IMR-90 (cell line): ENCODE measurements around the gene ALG13. TPM values are rescaled to one million over a fixed set of nuclear protein-coding genes. Genes with fewer than 3 reads are reported as not detected.

Experiments used
- ATAC-seq: fragments of 200-7000 bp; cut with Tn5 transposase; 2 replicates; pipeline ENCODE4 v1.9.1; 2020; ENCODE audit warnings: low read depth, mild to moderate bottlenecking, moderate library complexity
- BruUV-seq: library from RNA; stranded (reverse); fragments of 400-500 nt; replicated peaks from 2 replicates; lab custom pipeline; 2021; lab: Mats Ljungman, UMichigan
- CTCF ChIA-PET: fragments of 300-600 bp; formaldehyde crosslinking; extraction: SDS; loops from one replicate; lab custom pipeline; 2021; ENCODE audit warnings: antibody characterized with exemption; lab: Yijun Ruan, JAX
- POLR2A ChIA-PET: fragments of 300-600 bp; sonication (Branson Sonifier 250); formaldehyde crosslinking; loops from one replicate; lab custom pipeline; 2022; ENCODE audit warnings: antibody characterized with exemption; ENCODE audit not compliant: unreplicated experiment; lab: Charles Lee
- DNase-seq: peaks from one replicate; pipeline ENCODE4 v3.0.0; 2013
- H2AFZ ChIP-seq: replicated peaks from 2 replicates; pipeline ENCODE3; 2013; ENCODE audit warnings: low read length, mild to moderate bottlenecking; ENCODE audit not compliant: poor library complexity
- H2AK5ac ChIP-seq: 2 replicates; pipeline ENCODE4 v1.6.1; 2013; ENCODE audit warnings: low read depth, low read length, inconsistent platforms
- H2AK9ac ChIP-seq: replicated peaks from 2 replicates; pipeline ENCODE3; 2013; ENCODE audit warnings: mild to moderate bottlenecking, low read depth, low read length, moderate library complexity; ENCODE audit not compliant: poor library complexity
- H2BK120ac ChIP-seq: 2 replicates; pipeline ENCODE4 v1.6.1; 2013; ENCODE audit warnings: low read depth, low read length, inconsistent platforms
- H2BK15ac ChIP-seq: 3 replicates; pipeline ENCODE4 v1.6.1; 2013; ENCODE audit warnings: low read depth, low read length, inconsistent platforms
- H2BK20ac ChIP-seq: 2 replicates; pipeline ENCODE4 v1.6.1; 2013; ENCODE audit warnings: low read depth, mild to moderate bottlenecking, inconsistent platforms, low read length, moderate library complexity
- H2BK5ac ChIP-seq: 2 replicates; pipeline ENCODE4 v1.6.1; 2013; ENCODE audit warnings: mild to moderate bottlenecking, low read depth, low read length, inconsistent platforms; ENCODE audit not compliant: poor library complexity, severe bottlenecking
- H3K14ac ChIP-seq: replicated peaks from 2 replicates; pipeline ENCODE4 v1.6.1; 2013; ENCODE audit warnings: low read depth, low read length, inconsistent platforms
- H3K18ac ChIP-seq: 2 replicates; pipeline ENCODE4 v1.6.1; 2013; ENCODE audit warnings: low read depth, low read length, control low read depth
- H3K23ac ChIP-seq: 2 replicates; pipeline ENCODE4 v1.6.1; 2013; ENCODE audit warnings: low read depth, low read length, inconsistent platforms
- H3K27ac ChIP-seq: 2 replicates; pipeline ENCODE4 v1.5.1; 2013; ENCODE audit warnings: mild to moderate bottlenecking, control low read depth, low read length; ENCODE audit not compliant: insufficient read depth
- H3K27me3 ChIP-seq: 2 replicates; pipeline ENCODE4 v1.6.1; 2013; ENCODE audit warnings: low read length; ENCODE audit not compliant: control insufficient read depth, insufficient read depth
- H3K36me3 ChIP-seq: 2 replicates; pipeline ENCODE4 v1.6.1; 2013; ENCODE audit warnings: low read length, mixed read lengths; ENCODE audit not compliant: control insufficient read depth, insufficient read depth
- H3K4ac ChIP-seq: 2 replicates; pipeline ENCODE4 v1.6.1; 2013; ENCODE audit warnings: low read depth, low read length, inconsistent platforms
- H3K4me1 ChIP-seq: 2 replicates; pipeline ENCODE4 v1.6.1; 2013; ENCODE audit warnings: low read length, mixed read lengths; ENCODE audit not compliant: control insufficient read depth, insufficient read depth
- H3K4me2 ChIP-seq: 2 replicates; pipeline ENCODE4 v1.6.1; 2013; ENCODE audit warnings: low read depth, mild to moderate bottlenecking, control low read depth, low read length, moderate library complexity
- H3K4me3 ChIP-seq: 2 replicates; pipeline ENCODE4 v1.5.1; 2013; ENCODE audit warnings: low read depth, mild to moderate bottlenecking, control low read depth, low read length, moderate library complexity; ENCODE audit not compliant: insufficient read depth
- H3K56ac ChIP-seq: 2 replicates; pipeline ENCODE4 v1.6.1; 2013; ENCODE audit warnings: low read length, inconsistent platforms; ENCODE audit not compliant: insufficient read depth; ENCODE audit errors: extremely low read depth
- H3K79me1 ChIP-seq, 2 experiments: 2 replicates each; pipeline ENCODE4 v1.6.1; 2013; ENCODE audit warnings: low read length in 2 of 2, inconsistent platforms in 1 of 2, low read depth in 1 of 2
- H3K9ac ChIP-seq: 2 replicates; pipeline ENCODE4 v1.6.1; 2013; ENCODE audit warnings: low read depth, low read length, control low read depth
- H3K9me1 ChIP-seq: 2 replicates; pipeline ENCODE4 v1.6.1; 2013; ENCODE audit warnings: low read length, inconsistent platforms; ENCODE audit not compliant: insufficient read depth
- H3K9me3 ChIP-seq: 2 replicates; pipeline ENCODE4 v1.6.1; 2013; ENCODE audit warnings: low read length; ENCODE audit not compliant: control insufficient read depth, insufficient read depth
- H4K20me1 ChIP-seq: 2 replicates; pipeline ENCODE4 v1.6.1; 2013; ENCODE audit warnings: low read length, inconsistent platforms; ENCODE audit not compliant: insufficient read depth
- H4K5ac ChIP-seq: 2 replicates; pipeline ENCODE4 v1.6.1; 2013; ENCODE audit warnings: mild to moderate bottlenecking, low read depth, low read length, control low read depth
- H4K8ac ChIP-seq, 2 experiments: 2 replicates each; pipeline ENCODE4 v1.6.1; 2013; ENCODE audit warnings: low read depth in 2 of 2, low read length in 2 of 2, control low read depth in 1 of 2, inconsistent platforms in 1 of 2
- H4K91ac ChIP-seq: 2 replicates; pipeline ENCODE4 v1.6.1; 2013; ENCODE audit warnings: low read depth, low read length, inconsistent platforms; ENCODE audit not compliant: insufficient read depth
- BHLHE40 ChIP-seq: fragments of 150-350 bp; IDR thresholded peaks from 2 replicates; pipeline ENCODE4 v1.6.1; 2016; ENCODE audit warnings: mild to moderate bottlenecking, low read depth, low read length
- CEBPB ChIP-seq: IDR thresholded peaks from 2 replicates; pipeline ENCODE4 v1.6.1; 2012; ENCODE audit warnings: low read depth, low read length, improper control_type of control experiment
- CTCF ChIP-seq: conservative IDR thresholded peaks from 2 replicates; pipeline ENCODE4 v1.5.1; 2012; ENCODE audit warnings: mild to moderate bottlenecking, low read depth, low read length, improper control_type of control experiment
- ELK1 ChIP-seq: fragments of 150-350 bp; IDR thresholded peaks from 2 replicates; pipeline ENCODE4 v1.6.1; 2016; ENCODE audit warnings: low read depth, mild to moderate bottlenecking, low read length, moderate library complexity, borderline replicate concordance
- FOS ChIP-seq: fragments of 150-350 bp; IDR thresholded peaks from 2 replicates; pipeline ENCODE4 v1.6.1; 2016; ENCODE audit warnings: low read depth, low read length
- MXI1 ChIP-seq: IDR thresholded peaks from 2 replicates; pipeline ENCODE4 v1.6.1; 2012; ENCODE audit warnings: low read depth, mild to moderate bottlenecking, low read length, moderate library complexity, borderline replicate concordance
- NFE2L2 ChIP-seq: fragments of 150-350 bp; IDR thresholded peaks from 2 replicates; pipeline ENCODE4 v1.6.1; 2016; ENCODE audit warnings: low read depth, mild to moderate bottlenecking, low read length
- POLR2A ChIP-seq: IDR thresholded peaks from 2 replicates; pipeline ENCODE4 v1.6.1; 2012; ENCODE audit warnings: mild to moderate bottlenecking, low read depth, low read length
- RAD21 ChIP-seq: IDR thresholded peaks from 2 replicates; pipeline ENCODE4 v1.6.1; 2012; ENCODE audit warnings: low read length, improper control_type of control experiment
- RCOR1 ChIP-seq: IDR thresholded peaks from 2 replicates; pipeline ENCODE4 v1.6.1; 2012; ENCODE audit warnings: mild to moderate bottlenecking, low read length, improper control_type of control experiment; ENCODE audit not compliant: insufficient replicate concordance
- RFX5 ChIP-seq: IDR thresholded peaks from 2 replicates; pipeline ENCODE4 v1.8.0; 2012; ENCODE audit warnings: low read depth, mild to moderate bottlenecking, low read length, moderate library complexity
- SMC3 ChIP-seq: fragments of 150-350 bp; IDR thresholded peaks from 2 replicates; pipeline ENCODE4 v1.6.1; 2016; ENCODE audit warnings: low read depth, mild to moderate bottlenecking, antibody characterized with exemption, low read length, moderate library complexity
- USF2 ChIP-seq: fragments of 150-350 bp; IDR thresholded peaks from 2 replicates; pipeline ENCODE4 v1.6.1; 2017; ENCODE audit warnings: mild to moderate bottlenecking, antibody characterized with exemption, low read length, low read depth
- WGBS, 2 experiments: methylation state at CpG; one replicate each; pipeline versions ENCODE4 v1.1.5 to v1.1.7; 2013; ENCODE audit warnings: missing lambda C conversion rate in 2 of 2; ENCODE audit not compliant: insufficient read length in 1 of 2; ENCODE audit errors: extremely low coverage in 2 of 2; 5-methylcytosine and 5-hydroxymethylcytosine counted together
- dilution Hi-C: fragments of 300-500 bp; cut with HindIII; formaldehyde crosslinking; loops from one replicate; pipeline ENCODE4 v1.14.3; 2018; ENCODE audit warnings: low sequenced_read_pairs; ENCODE audit not compliant: unreplicated experiment
- in situ Hi-C: fragments of 300-500 bp; cut with MboI; formaldehyde crosslinking; loops from 3 replicates; pipeline ENCODE4 v1.14.3; 2019; ENCODE audit warnings: low sequenced_read_pairs, inconsistent platforms, mixed read lengths
- intact Hi-C: fragments of 100-400 bp; cut with micrococcal nuclease; formaldehyde crosslinking; loops from 2 replicates; pipeline ENCODE4 v1.10.0; 2022
- polyA plus RNA-seq, 3 experiments: library from polyadenylated mRNA; depleted of rRNA; stranded (reverse); fragments of >200 nt; gene quantifications; 2 replicates each; pipeline ENCODE4 v1.2.3, GENCODE V29; 2012; ENCODE audit warnings: low replicate concordance in 1 of 3
- total RNA-seq: library from RNA; depleted of rRNA; stranded (reverse); fragments of >200 nt; gene quantifications from 2 replicates; pipeline ENCODE4 v1.2.3, GENCODE V29; 2012

ALG13 gene
- total and polyA plus RNA-seq, 2 of the 4 experiments (the other 2 are of a cell fraction): 42.7 to 54.0 TPM

GRCh38 chrX:111695297-111695880, 14.4 kb downstream of the ALG13 start:
- H3K79me1 ChIP-seq: no peaks in the 10 kb centered on the region; a peak in 1 of 4 replicates
- no CpG with 5 or more reads among the region's 7 CpGs for WGBS, 2 experiments

More at GRCh38 chrX:111695297-111695880, 14.4 kb downstream of the ALG13 start:
- Histone ChIP-seq H4K20me1 (no peaks in the 10 kb centered on the region), H3K27ac (no peak overlapping the region), H3K4me2 (no peak overlapping the region), H3K9ac (no peak overlapping the region), H3K4ac (no peak overlapping the region), H2AK9ac (no peak overlapping the region), H4K8ac (no peak overlapping the region), H3K9me3 (no peaks in the 10 kb centered on the region), H2BK20ac (no peak overlapping the region), H2AFZ (no peak overlapping the region), H2BK5ac (no peak overlapping the region), H3K9me1 (no peaks in the 10 kb centered on the region), H2BK120ac (no peak overlapping the region), H3K4me3 (no peak overlapping the region), H4K91ac (no peak overlapping the region), H4K5ac (no peak overlapping the region), H2AK5ac (no peak overlapping the region), H3K14ac (no peak overlapping the region), H3K27me3 (no peaks in the 10 kb centered on the region; the same call in 1 of the 2 replicates), H3K36me3 (peaks cover 3% of the 10 kb centered on the region; the same call in 1 of the 2 replicates), H2BK15ac (no peak overlapping the region), H3K4me1 (no peaks in the 10 kb centered on the region), H3K23ac (no peak overlapping the region), H3K56ac (no peak overlapping the region), H3K18ac (no peak overlapping the region)
- TF ChIP-seq SMC3 (no peak), RAD21 (no peak), FOS (no peak), POLR2A (no peak), RFX5 (no peak), CTCF (no peak), CEBPB (no peak), ELK1 (no peak), BHLHE40 (no peak), NFE2L2 (no peak), RCOR1 (no peak), USF2 (no peak), MXI1 (no peak)
- ChIA-PET CTCF (no interaction called here), POLR2A (no interaction called here)
- no peak for DNase-seq
- intact Hi-C loops: no loop called here
- no TSS peak for BruUV-seq
- in situ Hi-C loops: loop anchor here (25.0 kb wide), 1 partner anchor 1142 kb away; the partner anchor contains the start of gene AMOT
- ATAC-seq: no peak
- dilution Hi-C loops: no loop called here
